Measurements from ENCODE around the gene MKRN2. TPM values are rescaled to one million over a fixed set of nuclear protein-coding genes. Genes with fewer than 3 reads are reported as not detected.

The MKRN2 gene
- polyA plus RNA-seq, 2 of the 4 experiments (the other 2 are of a cell fraction), result 19.0 to 34.3 TPM

- no peak for TF ChIP-seq RARB (CRISPR knock-in tag; IDR thresholded peaks at IDR 0.05)
- TF ChIP-seq HDAC2 (IDR thresholded peaks at IDR 0.05), result no peak
- TF ChIP-seq CBX8 (IDR thresholded peaks at IDR 0.05), result no peak
- TF ChIP-seq KDM1A (IDR thresholded peaks at IDR 0.05; ENCODE audit: low read depth), result no peak
- TF ChIP-seq ZC3H11A (IDR thresholded peaks at IDR 0.05), result no peak
- TF ChIP-seq ELK1 (IDR thresholded peaks at IDR 0.05; ENCODE audit: low read depth, low read length), result no peak
- TF ChIP-seq KDM5A (IDR thresholded peaks at IDR 0.05), result no peak
- TF ChIP-seq BHLHE40 (IDR thresholded peaks at IDR 0.05; ENCODE audit: low read depth, low read length), result no peak
- no peak for TF ChIP-seq SREBF2 (IDR thresholded peaks at IDR 0.05)
- TF ChIP-seq, protein P1, sequence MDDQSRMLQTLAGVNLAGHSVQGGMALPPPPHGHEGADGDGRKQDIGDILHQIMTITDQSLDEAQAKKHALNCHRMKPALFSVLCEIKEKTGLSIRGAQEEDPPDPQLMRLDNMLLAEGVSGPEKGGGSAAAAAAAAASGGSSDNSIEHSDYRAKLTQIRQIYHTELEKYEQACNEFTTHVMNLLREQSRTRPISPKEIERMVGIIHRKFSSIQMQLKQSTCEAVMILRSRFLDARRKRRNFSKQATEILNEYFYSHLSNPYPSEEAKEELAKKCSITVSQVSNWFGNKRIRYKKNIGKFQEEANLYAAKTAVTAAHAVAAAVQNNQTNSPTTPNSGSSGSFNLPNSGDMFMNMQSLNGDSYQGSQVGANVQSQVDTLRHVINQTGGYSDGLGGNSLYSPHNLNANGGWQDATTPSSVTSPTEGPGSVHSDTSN (IDR thresholded peaks at IDR 0.05), result no peak
- no peak for TF ChIP-seq EHF (CRISPR knock-in tag; IDR thresholded peaks at IDR 0.05)
- no peak for TF ChIP-seq CBX2 (IDR thresholded peaks at IDR 0.05; ENCODE audit: borderline replicate concordance, low read depth)
- TF ChIP-seq SMC3 (IDR thresholded peaks at IDR 0.05), result no peak
- TF ChIP-seq, protein P2, sequence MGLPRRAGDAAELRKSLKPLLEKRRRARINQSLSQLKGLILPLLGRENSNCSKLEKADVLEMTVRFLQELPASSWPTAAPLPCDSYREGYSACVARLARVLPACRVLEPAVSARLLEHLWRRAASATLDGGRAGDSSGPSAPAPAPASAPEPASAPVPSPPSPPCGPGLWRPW (IDR thresholded peaks at IDR 0.05), result no peak
- TF ChIP-seq MYC (IDR thresholded peaks at IDR 0.05; ENCODE audit: borderline replicate concordance, low read length), result no peak
- TF ChIP-seq, protein P3, sequence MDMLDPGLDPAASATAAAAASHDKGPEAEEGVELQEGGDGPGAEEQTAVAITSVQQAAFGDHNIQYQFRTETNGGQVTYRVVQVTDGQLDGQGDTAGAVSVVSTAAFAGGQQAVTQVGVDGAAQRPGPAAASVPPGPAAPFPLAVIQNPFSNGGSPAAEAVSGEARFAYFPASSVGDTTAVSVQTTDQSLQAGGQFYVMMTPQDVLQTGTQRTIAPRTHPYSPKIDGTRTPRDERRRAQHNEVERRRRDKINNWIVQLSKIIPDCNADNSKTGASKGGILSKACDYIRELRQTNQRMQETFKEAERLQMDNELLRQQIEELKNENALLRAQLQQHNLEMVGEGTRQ (IDR thresholded peaks at IDR 0.05), result no peak
- H3K27ac ChIP-seq, result no peak overlapping the region
- ATAC-seq (peak; percentile 27 to 56; a peak in 1 of 6 replicates), FAIRE-seq (no peak), DNase-seq (ENCODE audit: low read depth in 1 of 2, low spot score in 1 of 2) (no peak)
- H3K4me1 ChIP-seq, result no peaks in the 10 kb centered on the region
- CTCF ChIA-PET, result interaction anchor here (1.3 kb wide), 1 partner anchor 58 kb away, joined by 5 read pairs; no protein-coding TSS in a partner anchor
- 88% methylated on average over 1 of the region's 1 CpG for WGBS (ENCODE audit: missing lambda C conversion rate)
- POLR2A ChIA-PET, result interaction anchor here (0.7 kb wide), 1 partner anchor 38 kb away, joined by 3 read pairs; the partner anchor contains the start of gene TSEN2
- H3K9me3 ChIP-seq, result no peaks in the 10 kb centered on the region
- no peak overlapping the region for H3K4me2 ChIP-seq
- no peak overlapping the region for H3K4me3 ChIP-seq
Observed at GRCh38 chr3:12522721-12523120, 34.2 kb upstream of the MKRN2 start.

- Histone ChIP-seq H3K9me3 (no peaks in the 10 kb centered on the region), H3K4me1 (no peaks in the 10 kb centered on the region), H3K4me3 (no peak overlapping the region), H3K4me2 (no peak overlapping the region), H3K27ac (no peak overlapping the region)
- no peak for TF ChIP-seq MAZ (IDR thresholded peaks at IDR 0.05; ENCODE audit: borderline replicate concordance, low read depth, low read length)
- no peak for TF ChIP-seq ZNF302 (CRISPR knock-in tag; IDR thresholded peaks at IDR 0.05)
- TF ChIP-seq, protein P1 (IDR thresholded peaks at IDR 0.05), result no peak
- TF ChIP-seq EHMT2 (IDR thresholded peaks at IDR 0.05; ENCODE audit: low read depth), result no peak
- TF ChIP-seq RARB (CRISPR knock-in tag; IDR thresholded peaks at IDR 0.05), result no peak
- no peak for TF ChIP-seq TP53 (CRISPR knock-in tag; IDR thresholded peaks at IDR 0.05)
- TF ChIP-seq SMC3 (IDR thresholded peaks at IDR 0.05), result no peak
- TF ChIP-seq PHF8 (IDR thresholded peaks at IDR 0.05; ENCODE audit: borderline replicate concordance, low read depth), result no peak
- TF ChIP-seq EHF (CRISPR knock-in tag; IDR thresholded peaks at IDR 0.05), result no peak
- TF ChIP-seq CBX2 (IDR thresholded peaks at IDR 0.05; ENCODE audit: borderline replicate concordance, low read depth), result no peak
- TF ChIP-seq CHD4 (IDR thresholded peaks at IDR 0.05; ENCODE audit: borderline replicate concordance), result no peak
- no peak for TF ChIP-seq NR3C1 (IDR thresholded peaks at IDR 0.05)
- no peak for TF ChIP-seq NPAS2 (CRISPR knock-in tag; IDR thresholded peaks at IDR 0.05; ENCODE audit: borderline replicate concordance)
- TF ChIP-seq HEYL (CRISPR knock-in tag; IDR thresholded peaks at IDR 0.05), result no peak
- ChIA-PET CTCF (no interaction called here), POLR2A (no interaction called here)
- no peak for FAIRE-seq
- no peak for DNase-seq (ENCODE audit: low read depth in 1 of 2, low spot score in 1 of 2)
- ATAC-seq, result no peak
- 90% methylated on average over 3 of the region's 3 CpGs for WGBS (ENCODE audit: missing lambda C conversion rate)
Observed at GRCh38 chr3:12527757-12528143, 29.1 kb upstream of the MKRN2 start.

All from A549 (cell line).